HepG2 (cell line): ENCODE results near the gene TNNT1. TPM values are rescaled to one million over a fixed set of nuclear protein-coding genes. Genes with fewer than 3 reads are reported as not detected.

ENCODE experiments used
- ATAC-seq: fragments of 200-7000 bp; cut with Tn5 transposase; 3 replicates; pipeline ENCODE4 v1.9.1; 2020; ENCODE audit warnings: mild to moderate bottlenecking, moderate library complexity
- BruUV-seq: library from RNA; stranded (reverse); fragments of 400-500 nt; replicated peaks from 2 replicates; lab custom pipeline; 2021; lab: Mats Ljungman, UMichigan
- CTCF ChIA-PET: fragments of 300-600 bp; formaldehyde crosslinking; extraction: SDS; loops from one replicate; lab custom pipeline; 2021; ENCODE audit warnings: low total read pairs, inconsistent platforms, low intra/inter-chr PET ratio; lab: Yijun Ruan, JAX
- POLR2A ChIA-PET: fragments of 350-600 bp; sonication (Branson Sonifier 250); formaldehyde crosslinking; loops from one replicate; lab custom pipeline; 2020; ENCODE audit warnings: antibody characterized with exemption, inconsistent platforms; lab: Yijun Ruan, JAX
- DNase-seq: peaks from one replicate; pipeline ENCODE4 v3.0.0-alpha.2; 2015; ENCODE audit warnings: low spot score
- FAIRE-seq: peaks from 3 replicates; lab custom pipeline; 2011; peaks lifted over from hg19 to GRCh38; lab: Jason Lieb, UNC
- H2AFZ ChIP-seq: one replicate; pipeline ENCODE4 v1.6.1; 2011; ENCODE audit warnings: low read length, inconsistent platforms
- H3K27ac ChIP-seq: fragments of 300-600 bp; 3 replicates; pipeline ENCODE4 v1.8.0; 2011; ENCODE audit warnings: mixed run types, mild to moderate bottlenecking, mixed read lengths, low read length, inconsistent platforms; ENCODE audit not compliant: insufficient read depth; ENCODE audit errors: extremely low read length
- H3K27me3 ChIP-seq, 2 experiments: fragments of 200-600 bp in 1 of 2; 2 replicates in 1 of 2; 3 replicates in 1 of 2; pipeline versions ENCODE4 v1.6.0 to v1.8.0; 2011; ENCODE audit warnings: low read length in 2 of 2, mild to moderate bottlenecking in 2 of 2, moderate library complexity in 2 of 2, inconsistent platforms in 1 of 2; ENCODE audit not compliant: insufficient read depth in 2 of 2, control insufficient read depth in 1 of 2
- H3K36me3 ChIP-seq, 2 experiments: fragments of 200-600 bp in 1 of 2; replicated peaks in 1 of 2; 2 replicates in 1 of 2; 3 replicates in 1 of 2; pipeline versions ENCODE4 v1.5.1 to v1.8.0; 2011; ENCODE audit warnings: low read length in 2 of 2, inconsistent platforms in 1 of 2; ENCODE audit not compliant: insufficient read depth in 2 of 2, control insufficient read depth in 1 of 2
- H3K4me1 ChIP-seq: 2 replicates; pipeline ENCODE4 v1.5.1; 2012; ENCODE audit warnings: low read length, inconsistent platforms; ENCODE audit not compliant: insufficient read depth
- H3K4me2 ChIP-seq: 2 replicates; pipeline ENCODE4 v1.6.0; 2011; ENCODE audit warnings: low read depth, low read length, inconsistent platforms
- H3K4me3 ChIP-seq, 3 experiments: fragments of 200-600 bp in 1 of 3; sonication (generic), shearing (Covaris generic) in 1 of 3; replicated peaks in 1 of 3; 2 replicates each; pipeline ENCODE4 v1.5.1; 2011 to 2016; ENCODE audit warnings: low read length in 3 of 3, inconsistent platforms in 2 of 3, low read depth in 2 of 3, mild to moderate bottlenecking in 2 of 3, control low read depth in 1 of 3, mixed read lengths in 1 of 3; ENCODE audit not compliant: insufficient read depth in 1 of 3
- H3K79me2 ChIP-seq: one replicate; pipeline ENCODE4 v1.6.1; 2011; ENCODE audit warnings: low read length, inconsistent platforms; ENCODE audit not compliant: insufficient read depth
- H3K9ac ChIP-seq: 2 replicates; pipeline ENCODE4 v1.6.0; 2011; ENCODE audit warnings: mild to moderate bottlenecking, low read depth, low read length, inconsistent platforms; ENCODE audit not compliant: insufficient read depth
- H3K9me3 ChIP-seq: 2 replicates; pipeline ENCODE4 v1.5.1; 2012; ENCODE audit warnings: mild to moderate bottlenecking, low read length
- H4K20me1 ChIP-seq: 2 replicates; pipeline ENCODE4 v1.6.0; 2011; ENCODE audit warnings: inconsistent platforms, mild to moderate bottlenecking, low read length, moderate library complexity; ENCODE audit not compliant: insufficient read depth
- CEBPB ChIP-seq: IDR thresholded peaks from 2 replicates; pipeline ENCODE4 v1.6.1; 2011; ENCODE audit warnings: low read depth, low read length, improper control_type of control experiment, borderline replicate concordance
- HDAC1 ChIP-seq: sonication (generic); formaldehyde crosslinking; IDR thresholded peaks from 2 replicates; pipeline ENCODE4 v1.5.1; 2020; ENCODE audit warnings: mild to moderate bottlenecking, missing genetic modification reagents
- HNRNPLL ChIP-seq: fragments of 200-400 bp; formaldehyde crosslinking; IDR thresholded peaks from 2 replicates; pipeline ENCODE4 v1.6.1; 2017; ENCODE audit warnings: mild to moderate bottlenecking, low read depth, low read length; ENCODE audit not compliant: poor library complexity, severe bottlenecking
- KLF16 ChIP-seq, 2 experiments: sonication (generic) in 1 of 2; formaldehyde crosslinking in 1 of 2; IDR thresholded peaks; 2 replicates each; pipeline versions ENCODE4 v1.6.1 to v1.8.0; 2016 to 2023; ENCODE audit warnings: missing genetic modification reagents in 2 of 2, missing compliant biosample characterization in 1 of 2
- MEF2D ChIP-seq: sonication (generic); formaldehyde crosslinking; IDR thresholded peaks from 2 replicates; pipeline ENCODE4 v1.5.1; 2020; ENCODE audit warnings: mild to moderate bottlenecking, missing genetic modification reagents
- MIXL1 ChIP-seq: IDR thresholded peaks from 2 replicates; pipeline ENCODE4 v1.6.1; 2016
- NBN ChIP-seq: fragments of 450-650 bp; conservative IDR thresholded peaks from 2 replicates; pipeline ENCODE4 v1.6.1; 2017
- NFYC ChIP-seq: IDR thresholded peaks from 2 replicates; pipeline ENCODE4 v1.6.1; 2016; ENCODE audit warnings: missing genetic modification reagents, missing compliant biosample characterization
- PCBP1 ChIP-seq: fragments of 200-400 bp; formaldehyde crosslinking; IDR thresholded peaks from 2 replicates; pipeline ENCODE4 v1.6.1; 2017; ENCODE audit warnings: mild to moderate bottlenecking, low read depth, low read length, borderline replicate concordance
- POLR2AphosphoS2 ChIP-seq: IDR thresholded peaks from 2 replicates; pipeline ENCODE4 v1.6.1; 2011; ENCODE audit warnings: low read depth, low read length, improper control_type of control experiment
- RBM22 ChIP-seq: fragments of 200-400 bp; formaldehyde crosslinking; optimal IDR thresholded peaks from 2 replicates; pipeline ENCODE3; 2017; ENCODE audit warnings: mild to moderate bottlenecking, low read length, moderate library complexity
- SP2 ChIP-seq: sonication (generic); formaldehyde crosslinking; IDR thresholded peaks from 2 replicates; pipeline ENCODE4 v1.5.1; 2020; ENCODE audit warnings: mild to moderate bottlenecking, missing genetic modification reagents
- TBX2 ChIP-seq: sonication (generic); formaldehyde crosslinking; IDR thresholded peaks from 2 replicates; pipeline ENCODE4 v1.5.0; 2020; ENCODE audit warnings: missing genetic modification reagents, mild to moderate bottlenecking, borderline replicate concordance
- XRCC5 ChIP-seq: fragments of 200-400 bp; formaldehyde crosslinking; optimal IDR thresholded peaks from 2 replicates; pipeline ENCODE3; 2017; ENCODE audit warnings: mild to moderate bottlenecking, low read length
- ZNF281 ChIP-seq: sonication (generic); formaldehyde crosslinking; IDR thresholded peaks from 2 replicates; pipeline ENCODE4 v1.4.0; 2020; ENCODE audit warnings: missing genetic modification reagents, borderline replicate concordance
- ZNF331 ChIP-seq: sonication (generic); formaldehyde crosslinking; IDR thresholded peaks from 2 replicates; pipeline ENCODE4 v1.4.0; 2020; ENCODE audit warnings: missing genetic modification reagents
- ZNF598 ChIP-seq: sonication (generic); formaldehyde crosslinking; IDR thresholded peaks from 2 replicates; pipeline ENCODE4 v1.5.1; 2020; ENCODE audit warnings: mild to moderate bottlenecking, missing genetic modification reagents, borderline replicate concordance
- ZNF720 ChIP-seq: sonication (generic); formaldehyde crosslinking; IDR thresholded peaks from 2 replicates; pipeline ENCODE4 v1.4.0; 2020; ENCODE audit warnings: missing genetic modification reagents
- ZSCAN31 ChIP-seq: sonication (generic); formaldehyde crosslinking; IDR thresholded peaks from 2 replicates; pipeline ENCODE4 v1.5.0; 2020; ENCODE audit warnings: low read depth, mild to moderate bottlenecking, missing genetic modification reagents
- WGBS: methylation state at CpG from one replicate; pipeline ENCODE4 v1.1.6; 2017; ENCODE audit warnings: low lambda C conversion rate; 5-methylcytosine and 5-hydroxymethylcytosine counted together
- in situ Hi-C: cut with HindIII; loops from 2 replicates; pipeline ENCODE4 v1.10.0; 2017; ENCODE audit warnings: low pct_unique_long_range_greater_than_20kb; ENCODE audit not compliant: extremely low pct_ligation_motif_present
- intact Hi-C: fragments of 100-400 bp; cut with micrococcal nuclease; formaldehyde crosslinking; loops from one replicate; pipeline ENCODE4 v1.10.0; 2022; ENCODE audit not compliant: unreplicated experiment
- polyA plus RNA-seq, 8 experiments: library from polyadenylated mRNA; depleted of rRNA in 3 of 8; stranded (reverse) in 7 of 8; unstranded in 1 of 8; fragments of >200 nt; fragmentation: Illumina TruSeq in 4 of 8; extraction: Trizol in 4 of 8; gene quantifications; 2 replicates each; pipeline versions ENCODE4 v1.2.1 to v1.2.3, GENCODE V29; 2011 to 2016; ENCODE audit warnings: low read depth in 4 of 8, missing spikeins in 1 of 8, mixed read lengths in 1 of 8; ENCODE audit not compliant: insufficient read depth in 1 of 8
- total RNA-seq, 5 experiments: library from RNA; depleted of rRNA; stranded (reverse); fragments of >200 nt; fragmentation: Illumina TruSeq; extraction: Trizol; gene quantifications; 2 replicates each; pipeline ENCODE4 v1.2.3, GENCODE V29; 2016; ENCODE audit warnings: low read depth in 1 of 5
- TF ChIP-seq, protein P1 (sequence below): IDR thresholded peaks from 2 replicates; pipeline ENCODE4 v1.6.1; 2018; ENCODE audit warnings: missing genetic modification reagents, mild to moderate bottlenecking, missing compliant biosample characterization

TNNT1 gene
- total and polyA plus RNA-seq, 2 of the 13 experiments (the other 11 are each of a cell fraction or from before 2014, with no cell fraction given): 1.3 to 2.4 TPM

DNA sequence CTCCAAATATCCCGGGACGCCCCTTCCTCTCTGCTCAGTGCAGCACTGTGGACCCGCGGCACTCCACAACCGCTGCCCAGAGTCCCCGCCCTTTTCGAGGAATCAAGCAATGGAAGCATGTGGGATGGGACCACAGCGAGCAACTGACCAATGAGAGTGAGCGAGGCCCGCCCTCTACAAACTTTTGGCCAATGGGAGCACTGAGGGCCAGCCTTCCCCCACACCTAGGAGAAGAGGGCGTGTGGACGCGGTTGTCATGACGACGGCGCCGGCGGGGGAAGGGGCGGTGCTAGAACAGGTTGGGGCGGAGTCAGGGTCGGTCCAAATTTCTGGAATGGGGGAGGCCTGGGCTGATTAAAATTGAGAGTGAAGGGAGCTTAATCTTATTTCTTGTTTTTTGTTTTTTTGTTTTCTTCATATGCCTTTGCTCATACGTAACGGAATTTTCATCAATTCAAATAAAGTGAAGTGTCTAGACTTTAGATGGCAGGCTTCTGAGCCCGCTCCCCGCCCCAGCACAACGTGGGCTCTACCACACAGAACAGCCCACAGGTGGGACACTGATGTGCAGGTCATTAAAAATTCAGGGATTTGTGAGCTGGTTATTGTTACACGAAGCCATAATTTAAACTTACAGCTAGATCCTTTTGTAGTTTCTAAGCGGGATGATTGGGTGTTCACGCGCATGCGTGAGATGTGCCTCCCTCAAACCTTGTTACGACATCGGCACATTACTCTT is 17.7 kb upstream of the TNNT1 start, which contains the start of gene DNAAF3:
Gene DNAAF3, minus strand, starts transcription at position 84 of the 739 bp plus-strand sequence. CDS start 200 bp downstream, outside the sequence.
- intact Hi-C loops (no loop called here), in situ Hi-C loops (no loop called here)
- Histone ChIP-seq H3K4me2 (peak within 1 kb of the TSS; percentile 80), H3K27me3 (peaks cover 0 to 7% of the 10 kb centered on the region in 2 experiments; a peak in 1 of 5 replicates), H3K4me3 (peak within 1 kb of the TSS; percentile 50 to 78 (median 63)), H3K4me1 (peaks cover 8% of the 10 kb centered on the region), H2AFZ (peak within 1 kb of the TSS; percentile 44), H3K36me3 (no peaks in the 10 kb centered on the region), H4K20me1 (no peaks in the 10 kb centered on the region), H3K9ac (peak within 1 kb of the TSS; percentile 42), H3K27ac (peak within 1 kb of the TSS; percentile 47), H3K9me3 (no peaks in the 10 kb centered on the region), H3K79me2 (no peaks in the 10 kb centered on the region)
- CTCF ChIA-PET: interaction anchor here (1.5 kb wide), 1 partner anchor 25 kb away, joined by 4 read pairs; no protein-coding TSS in a partner anchor
- POLR2A ChIA-PET: interaction anchor here (1.2 to 3.3 kb wide), 4 partner anchors 40 to 241 kb away, joined by 3 to 16 read pairs (median 6); partner anchors contain the start of genes KMT5C and UBE2S
- FAIRE-seq (peak; percentile 96), DNase-seq (peak; percentile 97), ATAC-seq (peak; percentile 97)
- WGBS: 1% methylated on average over 32 of the region's 33 CpGs
- no TSS peak for BruUV-seq
- 0 out of 2 replicates have a peak, but pooled peaks have one; percentile 66 for TF ChIP-seq PCBP1
- 0 out of 4 replicates have a peak, but pooled peaks of 1 of the 2 experiments have one; percentile 24 for TF ChIP-seq KLF16 (CRISPR knock-in tag; IDR thresholded peaks at IDR 0.05)
- no peak for TF ChIP-seq ZNF720
- TF ChIP-seq NBN: no peak
- TF ChIP-seq TBX2 (CRISPR knock-in tag): peak; percentile 64; the same call in 1 of the 2 replicates
- peak; percentile 48; the same call in 1 of the 2 replicates for TF ChIP-seq CEBPB
- 0 out of 2 replicates have a peak, but pooled peaks have one; percentile 33 for TF ChIP-seq ZSCAN31
- peak; percentile 13 for TF ChIP-seq XRCC5
- peak; percentile 94 for TF ChIP-seq SP2 (CRISPR knock-in tag)
- TF ChIP-seq MIXL1 (CRISPR knock-in tag): peak; percentile 29; the same call in 1 of the 2 replicates
- no peak for TF ChIP-seq ZNF598
- 0 out of 2 replicates have a peak, but pooled peaks have one; percentile 52 for TF ChIP-seq ZNF281 (CRISPR knock-in tag)
- 0 out of 2 replicates have a peak, but pooled peaks have one; percentile 29 for TF ChIP-seq ZNF331 (CRISPR knock-in tag)
- no peak for TF ChIP-seq POLR2AphosphoS2
- TF ChIP-seq HDAC1 (CRISPR knock-in tag): peak; percentile 86
- peak; percentile 96 for TF ChIP-seq NFYC (CRISPR knock-in tag)
- 0 out of 2 replicates have a peak, but pooled peaks have one; percentile 21 for TF ChIP-seq MEF2D (CRISPR knock-in tag)
- TF ChIP-seq HNRNPLL: peak; percentile 83
- TF ChIP-seq RBM22: peak; percentile 79
- TF ChIP-seq, protein P1, sequence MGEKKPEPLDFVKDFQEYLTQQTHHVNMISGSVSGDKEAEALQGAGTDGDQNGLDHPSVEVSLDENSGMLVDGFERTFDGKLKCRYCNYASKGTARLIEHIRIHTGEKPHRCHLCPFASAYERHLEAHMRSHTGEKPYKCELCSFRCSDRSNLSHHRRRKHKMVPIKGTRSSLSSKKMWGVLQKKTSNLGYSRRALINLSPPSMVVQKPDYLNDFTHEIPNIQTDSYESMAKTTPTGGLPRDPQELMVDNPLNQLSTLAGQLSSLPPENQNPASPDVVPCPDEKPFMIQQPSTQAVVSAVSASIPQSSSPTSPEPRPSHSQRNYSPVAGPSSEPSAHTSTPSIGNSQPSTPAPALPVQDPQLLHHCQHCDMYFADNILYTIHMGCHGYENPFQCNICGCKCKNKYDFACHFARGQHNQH (CRISPR knock-in tag): 0 out of 2 replicates have a peak, but pooled peaks have one; percentile 28
